Measurements from ENCODE around the gene SOBP. TPM values are rescaled to one million over a fixed set of nuclear protein-coding genes. Genes with fewer than 3 reads are reported as not detected.

Gene SOBP
- total and polyA plus RNA-seq, 2 experiments from 2014 or later, result 1.5 to 3.0 TPM

DNA sequence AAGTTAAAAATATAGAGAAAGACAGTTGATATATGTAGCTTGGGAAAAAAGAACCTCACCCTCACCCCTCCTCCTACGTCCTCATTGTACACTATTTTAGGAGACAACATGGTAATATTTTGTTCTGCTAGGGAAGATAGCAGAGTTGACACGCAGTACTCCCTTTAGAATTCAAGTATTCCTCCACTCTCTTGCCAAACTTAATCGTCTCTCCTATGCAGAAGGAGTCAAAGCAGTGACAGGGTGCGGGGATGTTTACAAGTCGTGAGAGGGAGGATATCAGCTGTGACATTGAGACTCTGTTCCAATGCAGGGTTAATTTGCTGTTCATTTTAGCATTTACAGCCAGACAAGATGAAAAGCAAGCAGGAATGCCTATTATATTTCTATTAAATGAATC is 97.5 kb downstream of the SOBP start (continued):
- TF ChIP-seq ZNF462 (CRISPR knock-in tag; IDR thresholded peaks at IDR 0.05) (no peak), EZH2 (IDR thresholded peaks at IDR 0.05; ENCODE audit: low read depth, unreplicated experiment) (no peak), ZNF114 (CRISPR knock-in tag; IDR thresholded peaks at IDR 0.05) (no peak), POLR2AphosphoS5 (IDR thresholded peaks at IDR 0.05; ENCODE audit: low read depth) (no peak)

GRCh38 chr6:107589199-107589598 is 99.3 kb downstream of the SOBP start:
- DNase-seq (ENCODE audit: low spot score) (no peak), ATAC-seq (no peak)
- peaks cover 11% of the 10 kb centered on the region for H3K4me1 ChIP-seq (ENCODE audit: insufficient read depth)
- no peaks in the 10 kb centered on the region for H3K79me2 ChIP-seq (replicated peaks; ENCODE audit: insufficient read depth)
- H3K27ac Mint-ChIP-seq, result no peak overlapping the region
- no peaks in the 10 kb centered on the region for H3K27me3 ChIP-seq (ENCODE audit: insufficient read depth)
- no peak overlapping the region for H3K4me2 ChIP-seq
- no peaks in the 10 kb centered on the region for H3K36me3 ChIP-seq (ENCODE audit: insufficient read depth)
- H3K9me2 ChIP-seq (ENCODE audit: insufficient read depth), result no peaks in the 10 kb centered on the region
- H3K36me3 Mint-ChIP-seq (ENCODE audit: low read depth), result no peaks in the 10 kb centered on the region
- peaks cover 3% of the 10 kb centered on the region for H3K27me3 Mint-ChIP-seq (ENCODE audit: insufficient read depth, low read depth, poor library complexity)
- H3K4me1 Mint-ChIP-seq, result peaks cover 33% of the 10 kb centered on the region
- TF ChIP-seq ZNF114 (CRISPR knock-in tag; IDR thresholded peaks at IDR 0.05) (no peak), NANOG (IDR thresholded peaks at IDR 0.05; ENCODE audit: borderline replicate concordance) (no peak), REST (IDR thresholded peaks at IDR 0.05; ENCODE audit: unreplicated experiment) (no peak), POLR2AphosphoS5 (IDR thresholded peaks at IDR 0.05; ENCODE audit: low read depth) (no peak), ZNF331 (CRISPR knock-in tag; IDR thresholded peaks at IDR 0.05; ENCODE audit: low read depth) (no peak), STAT1 (IDR thresholded peaks at IDR 0.05; ENCODE audit: unreplicated experiment) (no peak), CREB1 (CRISPR knock-in tag; IDR thresholded peaks at IDR 0.05; ENCODE audit: low read depth) (no peak)
- H3F3A ChIP-seq (replicated peaks; ENCODE audit: low read depth), result no peaks in the 10 kb centered on the region
- no peak overlapping the region for H3K4me3 ChIP-seq
- H3K4me3 Mint-ChIP-seq, result no peak overlapping the region
- H3K27ac ChIP-seq (ENCODE audit: low read depth), result no peak overlapping the region
- H2AFZ ChIP-seq, result no peak overlapping the region
- H4K20me1 ChIP-seq (replicated peaks; ENCODE audit: insufficient read depth), result no peaks in the 10 kb centered on the region
- H3K9me3 Mint-ChIP-seq, result no peaks in the 10 kb centered on the region
